Epithelial cell of alveolus of lung (primary cell): ENCODE measurements around the gene MRPS25. TPM values are rescaled to one million over a fixed set of nuclear protein-coding genes. Genes with fewer than 3 reads are reported as not detected.

Experiments used
- total RNA-seq: library from RNA; depleted of rRNA; stranded (reverse); fragments of >200 nt; gene quantifications from 2 replicates; pipeline ENCODE4 v1.2.1, GENCODE V29; 2015

Gene MRPS25
- total RNA-seq, result 10.1 and 27.5 TPM in 2 replicates

DNA sequence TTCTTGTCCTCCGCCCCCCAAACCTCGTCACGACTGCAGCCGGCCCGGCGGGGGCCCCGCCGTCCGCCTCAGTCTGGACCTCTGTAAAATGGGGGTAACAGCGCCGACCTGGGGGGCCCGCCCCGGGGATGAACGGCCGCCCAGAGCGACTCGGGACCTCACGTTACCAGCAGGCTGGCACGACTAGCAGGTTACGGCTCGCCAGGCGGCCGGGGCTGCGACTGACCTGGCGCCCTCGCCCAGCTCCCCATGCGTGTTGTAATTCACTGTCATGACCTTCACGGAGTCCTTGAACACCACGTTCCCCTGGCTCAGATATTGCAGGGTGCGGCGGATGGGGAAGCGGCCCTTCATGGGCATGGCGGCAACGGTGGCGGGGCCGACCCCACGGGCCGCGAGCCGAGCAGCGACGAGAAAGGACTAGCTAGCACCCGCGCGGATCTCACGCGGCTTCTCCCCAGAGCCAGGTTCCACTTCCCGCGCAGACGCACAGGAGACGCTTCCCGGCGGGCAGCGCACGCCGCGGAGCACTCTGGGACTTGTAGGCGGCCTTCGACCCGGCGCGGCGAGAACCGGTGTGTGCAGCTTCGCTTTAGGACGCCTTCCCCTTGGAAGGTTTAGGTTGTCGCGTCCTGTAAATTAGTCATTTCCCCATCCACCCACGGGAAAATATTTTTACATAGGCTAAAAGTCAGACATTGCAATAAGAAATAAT is at the start of gene MRPS25:
TSS of gene MRPS25 (minus strand) at position 481 of the 715 bp plus-strand sequence. CDS start at position 360, 121 bp downstream.

DNA sequence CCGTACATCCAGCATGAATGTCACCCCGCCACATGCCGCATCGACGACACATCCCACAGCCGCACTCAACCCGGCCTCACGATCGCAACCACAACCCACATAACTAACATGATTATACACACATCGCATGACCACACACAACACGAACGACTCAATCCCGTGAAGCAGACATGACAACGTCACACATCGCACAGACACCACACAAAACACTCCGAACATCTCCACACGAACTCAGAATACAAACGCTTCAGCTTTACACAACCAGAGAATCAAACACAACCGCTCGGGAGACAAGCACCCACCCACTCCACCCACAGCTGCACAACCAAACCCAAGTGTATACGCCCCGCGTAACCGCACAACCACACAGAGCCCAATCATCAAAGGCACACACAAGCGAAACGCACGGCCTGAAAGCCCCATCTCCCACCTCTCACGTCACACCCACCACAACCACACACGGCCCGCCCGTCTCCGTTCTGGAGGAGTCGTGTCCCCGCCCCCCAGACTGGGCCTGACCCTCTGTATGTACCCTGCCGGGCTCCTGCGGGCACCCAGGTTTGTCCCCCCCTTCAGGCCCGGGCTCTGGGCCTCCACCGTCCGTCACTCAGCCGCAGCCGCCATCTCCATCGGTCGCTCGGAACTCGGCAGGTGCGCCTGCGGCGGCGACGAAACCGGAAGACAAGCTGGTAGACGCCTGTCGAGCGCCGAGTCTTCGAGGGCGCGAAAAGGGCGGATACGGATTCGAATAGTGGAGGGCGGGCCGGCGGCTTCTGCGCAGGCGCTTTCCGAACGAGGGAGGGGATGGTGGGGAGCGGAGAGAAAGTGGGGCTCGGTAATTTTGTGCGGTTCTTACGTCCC is 33.6 kb upstream of the MRPS25 start, which contains the start of gene RBSN:
TSS of gene RBSN (minus strand) at position 646 of the 861 bp plus-strand sequence. CDS start 3,028 bp downstream, outside the sequence.

Other genes with a start within 250 kb of the MRPS25 start
- gene FGD5, start 246.4 kb downstream of the MRPS25 start, total RNA-seq, result 0.24 and 1.7 TPM in 2 replicates
- 13.4 and 14.8 TPM in 2 replicates for gene NR2C2, start 117.7 kb downstream of the MRPS25 start, total RNA-seq
- 16.0 and 21.6 TPM in 2 replicates for gene RBSN, start 33.8 kb upstream of the MRPS25 start, total RNA-seq
- 16.9 and 24.8 TPM in 2 replicates for gene CAPN7, start 140.9 kb upstream of the MRPS25 start, total RNA-seq